HEK293 (cell line): ENCODE measurements around the gene TRAF3IP3.

Experiments
- CTCF ChIA-PET: fragments of 350-600 bp; formaldehyde crosslinking; extraction: SDS; loops from one replicate; lab custom pipeline; 2021; ENCODE audit warnings: antibody characterized with exemption; lab: Yijun Ruan, JAX
- POLR2A ChIA-PET: fragments of 300-600 bp; formaldehyde crosslinking; extraction: SDS; loops from one replicate; lab custom pipeline; 2020; ENCODE audit warnings: antibody characterized with exemption, inconsistent platforms; lab: Yijun Ruan, JAX
- H3K27ac ChIP-seq: fragments of 200-500 bp; sonication (Bioruptor generic); 2 replicates; pipeline ENCODE4 v1.5.1; 2014; ENCODE audit warnings: low read depth, low read length, control low read depth, inconsistent platforms; ENCODE audit errors: extremely low read depth
- H3K36me3 ChIP-seq, 2 experiments: fragments of 200-500 bp in 1 of 2; sonication (Bioruptor generic) in 1 of 2; 1 replicate in 1 of 2; 2 replicates in 1 of 2; pipeline ENCODE4 v1.5.1; 2014 to 2017; ENCODE audit warnings: inconsistent platforms in 2 of 2, low read length in 2 of 2; ENCODE audit not compliant: control insufficient read depth in 2 of 2, insufficient read depth in 1 of 2
- H3K4me1 ChIP-seq: fragments of 200-500 bp; sonication (Bioruptor generic); 2 replicates; pipeline ENCODE4 v1.5.1; 2014; ENCODE audit warnings: mild to moderate bottlenecking, low read length, inconsistent platforms; ENCODE audit not compliant: control insufficient read depth, insufficient read depth
- H3K4me3 ChIP-seq: 2 replicates; pipeline ENCODE4 v1.5.1; 2011; ENCODE audit warnings: low read depth, mild to moderate bottlenecking, control low read depth, low read length, moderate library complexity
- H3K9me3 ChIP-seq: fragments of 200-500 bp; sonication (Bioruptor generic); 2 replicates; pipeline ENCODE4 v1.5.1; 2014; ENCODE audit warnings: low read depth, low read length, inconsistent platforms; ENCODE audit not compliant: control insufficient read depth, insufficient read depth
- GLI4 ChIP-seq: fragments of 450-650 bp; formaldehyde crosslinking; IDR thresholded peaks from 2 replicates; pipeline ENCODE4 v1.5.1; 2016; ENCODE audit warnings: missing biosample characterization, missing genetic modification characterization
- KLF7 ChIP-seq: fragments of 450-650 bp; formaldehyde crosslinking; IDR thresholded peaks from 2 replicates; pipeline ENCODE4 v1.5.1; 2016; ENCODE audit warnings: missing biosample characterization, missing genetic modification characterization, borderline replicate concordance
- OVOL3 ChIP-seq: fragments of 450-650 bp; formaldehyde crosslinking; IDR thresholded peaks from 2 replicates; pipeline ENCODE4 v1.5.1; 2016; ENCODE audit warnings: missing biosample characterization, missing genetic modification characterization
- ZBTB10 ChIP-seq: fragments of 450-650 bp; formaldehyde crosslinking; IDR thresholded peaks from 2 replicates; pipeline ENCODE4 v1.5.1; 2016; ENCODE audit warnings: missing biosample characterization, missing genetic modification characterization
- ZIC2 ChIP-seq: fragments of 450-650 bp; formaldehyde crosslinking; IDR thresholded peaks from 2 replicates; pipeline ENCODE4 v1.5.1; 2016; ENCODE audit warnings: missing biosample characterization, missing genetic modification characterization
- ZNF155 ChIP-seq: fragments of 450-650 bp; formaldehyde crosslinking; IDR thresholded peaks from 2 replicates; pipeline ENCODE4 v1.5.1; 2016; ENCODE audit warnings: missing biosample characterization, missing genetic modification characterization
- ZNF157 ChIP-seq: fragments of 450-650 bp; formaldehyde crosslinking; IDR thresholded peaks from 2 replicates; pipeline ENCODE4 v1.5.1; 2016; ENCODE audit warnings: missing biosample characterization, missing genetic modification characterization
- ZNF24 ChIP-seq: fragments of 450-650 bp; formaldehyde crosslinking; IDR thresholded peaks from 2 replicates; pipeline ENCODE4 v1.5.1; 2016; ENCODE audit warnings: missing biosample characterization, missing genetic modification characterization
- ZNF324 ChIP-seq: fragments of 450-650 bp; formaldehyde crosslinking; IDR thresholded peaks from 2 replicates; pipeline ENCODE4 v1.5.1; 2016; ENCODE audit warnings: missing biosample characterization, missing genetic modification characterization
- ZNF394 ChIP-seq: fragments of 450-650 bp; formaldehyde crosslinking; IDR thresholded peaks from 2 replicates; pipeline ENCODE4 v1.5.1; 2016; ENCODE audit warnings: missing biosample characterization, missing genetic modification characterization, mild to moderate bottlenecking, moderate library complexity, borderline replicate concordance
- ZNF404 ChIP-seq: fragments of 450-650 bp; formaldehyde crosslinking; IDR thresholded peaks from 2 replicates; pipeline ENCODE4 v1.5.1; 2017; ENCODE audit warnings: missing biosample characterization, missing genetic modification characterization
- ZNF488 ChIP-seq: fragments of 450-650 bp; formaldehyde crosslinking; IDR thresholded peaks from 2 replicates; pipeline ENCODE4 v1.5.1; 2016; ENCODE audit warnings: missing biosample characterization, missing genetic modification characterization
- ZNF621 ChIP-seq: fragments of 450-650 bp; formaldehyde crosslinking; IDR thresholded peaks from 2 replicates; pipeline ENCODE4 v1.5.1; 2017; ENCODE audit warnings: missing biosample characterization, missing genetic modification characterization
- ZNF654 ChIP-seq: fragments of 450-650 bp; formaldehyde crosslinking; IDR thresholded peaks from 2 replicates; pipeline ENCODE4 v1.5.1; 2016; ENCODE audit warnings: low read depth, missing biosample characterization, missing genetic modification characterization
- ZNF660 ChIP-seq: fragments of 450-650 bp; IDR thresholded peaks from 2 replicates; pipeline ENCODE4 v1.5.1; 2018; ENCODE audit warnings: missing biosample characterization, mild to moderate bottlenecking, missing genetic modification characterization
- ZNF837 ChIP-seq: fragments of 450-650 bp; formaldehyde crosslinking; IDR thresholded peaks from 2 replicates; pipeline ENCODE4 v1.5.1; 2016; ENCODE audit warnings: missing biosample characterization, missing genetic modification characterization
- TF ChIP-seq, protein P1 (sequence below): fragments of 450-650 bp; formaldehyde crosslinking; IDR thresholded peaks from 2 replicates; pipeline ENCODE4 v1.5.0; 2017; ENCODE audit warnings: missing biosample characterization, missing genetic modification characterization, borderline replicate concordance
- TF ChIP-seq, protein P2 (sequence below): fragments of 450-650 bp; formaldehyde crosslinking; conservative IDR thresholded peaks from 2 replicates; pipeline ENCODE4 v1.5.1; 2016; ENCODE audit warnings: low read depth, missing biosample characterization, missing genetic modification characterization
- TF ChIP-seq, protein P3 (sequence below): IDR thresholded peaks from 2 replicates; pipeline ENCODE4 v1.6.1; 2011; ENCODE audit warnings: mild to moderate bottlenecking, low read depth, low read length, borderline replicate concordance
- TF ChIP-seq, protein P4 (sequence below): fragments of 450-650 bp; formaldehyde crosslinking; IDR thresholded peaks from 2 replicates; pipeline ENCODE4 v1.5.1; 2016; ENCODE audit warnings: missing biosample characterization, missing genetic modification characterization

TRAF3IP3 gene

GRCh38 chr1:209822706-209823105 lies 66.9 kb downstream of the TRAF3IP3 start:
- ChIA-PET POLR2A (interaction anchor here (0.9 to 3.0 kb wide), 2 partner anchors 16 to 25 kb away, joined by 7 to 21 read pairs; partner anchors contain the start of gene IRF6), CTCF (interaction anchor here (0.6 to 7.1 kb wide), 42 partner anchors 9 to 1316 kb away, joined by 3 to 111 read pairs (median 4); partner anchors contain the start of genes C1orf74, CAMK1G, IRF6 and TRAF3IP3)
- H3K4me1 ChIP-seq = no peaks in the 10 kb centered on the region
- H3K36me3 ChIP-seq = no peaks in the 10 kb centered on the region
- no peak overlapping the region for H3K27ac ChIP-seq
- H3K4me3 ChIP-seq = no peak overlapping the region
- TF ChIP-seq, protein P1, sequence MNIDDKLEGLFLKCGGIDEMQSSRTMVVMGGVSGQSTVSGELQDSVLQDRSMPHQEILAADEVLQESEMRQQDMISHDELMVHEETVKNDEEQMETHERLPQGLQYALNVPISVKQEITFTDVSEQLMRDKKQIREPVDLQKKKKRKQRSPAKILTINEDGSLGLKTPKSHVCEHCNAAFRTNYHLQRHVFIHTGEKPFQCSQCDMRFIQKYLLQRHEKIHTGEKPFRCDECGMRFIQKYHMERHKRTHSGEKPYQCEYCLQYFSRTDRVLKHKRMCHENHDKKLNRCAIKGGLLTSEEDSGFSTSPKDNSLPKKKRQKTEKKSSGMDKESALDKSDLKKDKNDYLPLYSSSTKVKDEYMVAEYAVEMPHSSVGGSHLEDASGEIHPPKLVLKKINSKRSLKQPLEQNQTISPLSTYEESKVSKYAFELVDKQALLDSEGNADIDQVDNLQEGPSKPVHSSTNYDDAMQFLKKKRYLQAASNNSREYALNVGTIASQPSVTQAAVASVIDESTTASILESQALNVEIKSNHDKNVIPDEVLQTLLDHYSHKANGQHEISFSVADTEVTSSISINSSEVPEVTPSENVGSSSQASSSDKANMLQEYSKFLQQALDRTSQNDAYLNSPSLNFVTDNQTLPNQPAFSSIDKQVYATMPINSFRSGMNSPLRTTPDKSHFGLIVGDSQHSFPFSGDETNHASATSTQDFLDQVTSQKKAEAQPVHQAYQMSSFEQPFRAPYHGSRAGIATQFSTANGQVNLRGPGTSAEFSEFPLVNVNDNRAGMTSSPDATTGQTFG (tag by site-specific recombination) = no peak
- TF ChIP-seq ZNF324 (tag by site-specific recombination) (no peak), OVOL3 (no peak), ZNF404 (tag by site-specific recombination) (no peak), ZNF621 (tag by site-specific recombination) (no peak), GLI4 (tag by site-specific recombination) (no peak), ZBTB10 (tag by site-specific recombination) (no peak), KLF7 (tag by site-specific recombination) (no peak), ZNF155 (tag by site-specific recombination) (no peak), ZNF157 (tag by site-specific recombination) (no peak), ZNF394 (tag by site-specific recombination) (no peak), ZIC2 (tag by site-specific recombination) (no peak), ZNF837 (tag by site-specific recombination) (no peak)
- TF ChIP-seq, protein P2, sequence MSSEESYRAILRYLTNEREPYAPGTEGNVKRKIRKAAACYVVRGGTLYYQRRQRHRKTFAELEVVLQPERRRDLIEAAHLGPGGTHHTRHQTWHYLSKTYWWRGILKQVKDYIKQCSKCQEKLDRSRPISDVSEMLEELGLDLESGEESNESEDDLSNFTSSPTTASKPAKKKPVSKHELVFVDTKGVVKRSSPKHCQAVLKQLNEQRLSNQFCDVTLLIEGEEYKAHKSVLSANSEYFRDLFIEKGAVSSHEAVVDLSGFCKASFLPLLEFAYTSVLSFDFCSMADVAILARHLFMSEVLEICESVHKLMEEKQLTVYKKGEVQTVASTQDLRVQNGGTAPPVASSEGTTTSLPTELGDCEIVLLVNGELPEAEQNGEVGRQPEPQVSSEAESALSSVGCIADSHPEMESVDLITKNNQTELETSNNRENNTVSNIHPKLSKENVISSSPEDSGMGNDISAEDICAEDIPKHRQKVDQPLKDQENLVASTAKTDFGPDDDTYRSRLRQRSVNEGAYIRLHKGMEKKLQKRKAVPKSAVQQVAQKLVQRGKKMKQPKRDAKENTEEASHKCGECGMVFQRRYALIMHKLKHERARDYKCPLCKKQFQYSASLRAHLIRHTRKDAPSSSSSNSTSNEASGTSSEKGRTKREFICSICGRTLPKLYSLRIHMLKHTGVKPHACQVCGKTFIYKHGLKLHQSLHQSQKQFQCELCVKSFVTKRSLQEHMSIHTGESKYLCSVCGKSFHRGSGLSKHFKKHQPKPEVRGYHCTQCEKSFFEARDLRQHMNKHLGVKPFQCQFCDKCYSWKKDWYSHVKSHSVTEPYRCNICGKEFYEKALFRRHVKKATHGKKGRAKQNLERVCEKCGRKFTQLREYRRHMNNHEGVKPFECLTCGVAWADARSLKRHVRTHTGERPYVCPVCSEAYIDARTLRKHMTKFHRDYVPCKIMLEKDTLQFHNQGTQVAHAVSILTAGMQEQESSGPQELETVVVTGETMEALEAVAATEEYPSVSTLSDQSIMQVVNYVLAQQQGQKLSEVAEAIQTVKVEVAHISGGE (tag by site-specific recombination) = no peak
- no peaks in the 10 kb centered on the region for H3K9me3 ChIP-seq

DNA sequence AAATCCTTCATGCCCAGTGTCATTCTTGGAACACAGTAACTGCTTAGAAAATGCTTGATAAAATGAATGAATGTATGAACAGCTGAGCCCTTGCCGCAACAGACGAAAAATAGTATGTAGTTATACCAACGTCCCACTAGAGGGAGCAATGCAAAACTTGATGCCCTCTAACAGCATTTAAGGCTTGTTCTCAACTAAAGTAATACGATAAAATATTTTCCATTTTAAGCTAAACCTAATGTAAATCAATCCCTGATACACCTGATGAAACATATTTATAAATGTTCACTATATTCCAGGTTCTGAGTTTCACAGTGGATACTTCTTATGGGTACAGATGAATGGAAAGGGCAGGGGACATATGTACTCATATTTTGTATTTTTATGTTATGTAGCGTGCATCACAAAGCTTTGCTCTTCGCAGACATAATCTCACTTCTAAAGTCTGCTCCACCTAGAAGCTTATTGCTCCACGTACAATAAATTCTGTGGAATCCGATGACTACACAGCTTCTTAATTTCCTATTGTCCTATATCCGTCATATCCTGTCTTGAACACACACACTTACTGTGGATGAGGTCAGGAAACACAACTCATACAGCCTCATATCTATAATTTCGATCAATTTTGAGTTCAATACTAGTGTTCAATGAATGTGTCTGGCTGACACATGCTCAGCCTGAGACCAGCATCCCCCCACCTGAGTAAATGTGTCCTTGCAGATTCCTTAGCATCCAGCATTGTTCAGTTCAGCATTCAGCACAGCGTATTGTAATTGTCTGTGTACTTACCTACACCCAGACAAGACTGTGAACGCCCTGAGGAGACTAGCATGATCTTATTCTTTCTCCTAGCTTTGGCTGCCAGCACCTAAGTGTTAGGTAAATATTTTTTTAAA lies 67.5 kb downstream of the TRAF3IP3 start:
- Histone ChIP-seq H3K4me1 (no peaks in the 10 kb centered on the region), H3K27ac (no peak overlapping the region), H3K4me3 (no peak overlapping the region; the same call in 1 of the 2 replicates), H3K9me3 (no peaks in the 10 kb centered on the region), H3K36me3 (no peaks in the 10 kb centered on the region)
- ChIA-PET CTCF (interaction anchor here (0.6 to 7.1 kb wide), 45 partner anchors 9 to 1315 kb away, joined by 3 to 111 read pairs (median 4); partner anchors contain the start of genes C1orf74 and IRF6), POLR2A (interaction anchor here (0.9 to 3.0 kb wide), 2 partner anchors 17 to 26 kb away, joined by 7 to 21 read pairs; partner anchors contain the start of gene IRF6)
- TF ChIP-seq ZNF24 (peak; percentile 68; the same call in 1 of the 2 replicates), ZNF488 (tag by site-specific recombination) (no peak), ZNF660 (0 out of 2 replicates have a peak, but pooled peaks have one; percentile 53), ZNF654 (tag by site-specific recombination) (peak; percentile 40)
- TF ChIP-seq, protein P3, sequence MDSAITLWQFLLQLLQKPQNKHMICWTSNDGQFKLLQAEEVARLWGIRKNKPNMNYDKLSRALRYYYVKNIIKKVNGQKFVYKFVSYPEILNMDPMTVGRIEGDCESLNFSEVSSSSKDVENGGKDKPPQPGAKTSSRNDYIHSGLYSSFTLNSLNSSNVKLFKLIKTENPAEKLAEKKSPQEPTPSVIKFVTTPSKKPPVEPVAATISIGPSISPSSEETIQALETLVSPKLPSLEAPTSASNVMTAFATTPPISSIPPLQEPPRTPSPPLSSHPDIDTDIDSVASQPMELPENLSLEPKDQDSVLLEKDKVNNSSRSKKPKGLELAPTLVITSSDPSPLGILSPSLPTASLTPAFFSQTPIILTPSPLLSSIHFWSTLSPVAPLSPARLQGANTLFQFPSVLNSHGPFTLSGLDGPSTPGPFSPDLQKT = no peak
- TF ChIP-seq, protein P4, sequence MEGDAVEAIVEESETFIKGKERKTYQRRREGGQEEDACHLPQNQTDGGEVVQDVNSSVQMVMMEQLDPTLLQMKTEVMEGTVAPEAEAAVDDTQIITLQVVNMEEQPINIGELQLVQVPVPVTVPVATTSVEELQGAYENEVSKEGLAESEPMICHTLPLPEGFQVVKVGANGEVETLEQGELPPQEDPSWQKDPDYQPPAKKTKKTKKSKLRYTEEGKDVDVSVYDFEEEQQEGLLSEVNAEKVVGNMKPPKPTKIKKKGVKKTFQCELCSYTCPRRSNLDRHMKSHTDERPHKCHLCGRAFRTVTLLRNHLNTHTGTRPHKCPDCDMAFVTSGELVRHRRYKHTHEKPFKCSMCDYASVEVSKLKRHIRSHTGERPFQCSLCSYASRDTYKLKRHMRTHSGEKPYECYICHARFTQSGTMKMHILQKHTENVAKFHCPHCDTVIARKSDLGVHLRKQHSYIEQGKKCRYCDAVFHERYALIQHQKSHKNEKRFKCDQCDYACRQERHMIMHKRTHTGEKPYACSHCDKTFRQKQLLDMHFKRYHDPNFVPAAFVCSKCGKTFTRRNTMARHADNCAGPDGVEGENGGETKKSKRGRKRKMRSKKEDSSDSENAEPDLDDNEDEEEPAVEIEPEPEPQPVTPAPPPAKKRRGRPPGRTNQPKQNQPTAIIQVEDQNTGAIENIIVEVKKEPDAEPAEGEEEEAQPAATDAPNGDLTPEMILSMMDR (tag by site-specific recombination) = peak; percentile 62
